Measurements from ENCODE around the gene ARFRP1.

ARFRP1 gene, protein sequence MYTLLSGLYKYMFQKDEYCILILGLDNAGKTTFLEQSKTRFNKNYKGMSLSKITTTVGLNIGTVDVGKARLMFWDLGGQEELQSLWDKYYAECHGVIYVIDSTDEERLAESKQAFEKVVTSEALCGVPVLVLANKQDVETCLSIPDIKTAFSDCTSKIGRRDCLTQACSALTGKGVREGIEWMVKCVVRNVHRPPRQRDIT

DNA sequence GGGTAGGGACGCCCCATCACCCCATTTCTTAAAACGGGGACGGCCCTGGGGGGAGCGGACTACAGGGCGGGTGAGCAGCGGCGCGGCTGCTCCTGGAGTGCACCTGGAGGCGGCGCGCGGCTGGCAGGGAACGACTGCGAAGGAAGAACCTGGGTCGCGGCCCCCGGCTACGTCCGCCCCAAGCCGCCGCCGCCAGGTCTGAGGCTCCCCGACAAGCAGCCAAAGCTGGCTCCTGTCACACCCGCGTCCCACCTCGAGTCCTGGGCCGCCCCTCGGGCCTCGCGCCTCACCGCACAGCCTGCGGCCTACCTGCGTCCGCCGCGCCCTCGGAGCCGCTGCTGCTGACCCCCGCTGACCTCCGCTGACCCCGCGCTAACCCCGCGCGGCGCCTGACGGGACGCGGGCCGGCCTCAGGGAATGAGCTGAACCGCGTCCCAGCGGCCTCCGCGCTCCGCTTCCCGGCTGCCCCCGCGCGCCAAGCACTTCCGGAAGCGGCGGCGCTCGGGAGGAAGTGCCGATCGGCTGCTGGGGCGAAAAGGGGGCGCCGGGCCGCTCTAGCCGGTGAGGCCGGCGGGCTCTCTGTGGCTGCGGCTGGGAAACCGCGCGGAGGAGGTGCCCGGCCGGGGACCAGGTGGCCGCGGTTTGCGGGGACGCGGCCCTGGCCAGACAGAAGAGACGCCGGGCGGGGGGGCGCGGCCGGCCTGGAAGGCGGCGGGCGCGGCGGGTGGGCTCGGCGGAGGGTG, at the start of gene ARFRP1, which contains the start of gene ZGPAT:
ARFRP1 (minus strand) TSS at position 419 of the 743 bp plus-strand sequence. CDS start 885 bp downstream, outside the sequence.
ZGPAT (plus strand) TSS at position 482 of the 743 bp plus-strand sequence. CDS start 542 bp downstream, outside the sequence.
- Histone ChIP-seq H3K4me3 (ENCODE audit: severe bottlenecking) (peak within 1 kb of the TSS; percentile 72), H3K36me3 (ENCODE audit: low read depth) (peaks cover 69% of the 10 kb centered on the region)
- ATAC-seq (ENCODE audit: low read depth): peak; percentile 79

GRCh38 chr20:63756648-63756991, 48.8 kb upstream of the ARFRP1 start:
- Histone ChIP-seq H3K4me1 (ENCODE audit: insufficient read depth, poor library complexity, severe bottlenecking) (no peaks in the 10 kb centered on the region), H3K4me3 (ENCODE audit: severe bottlenecking) (no peak overlapping the region), H3K27me3 (ENCODE audit: insufficient read depth, poor library complexity, severe bottlenecking) (peaks cover 5% of the 10 kb centered on the region), H3K9me3 (ENCODE audit: severe bottlenecking) (no peaks in the 10 kb centered on the region), H3K36me3 (ENCODE audit: low read depth) (no peaks in the 10 kb centered on the region), H3K27ac (ENCODE audit: poor library complexity, severe bottlenecking) (no peak overlapping the region)
- ATAC-seq (ENCODE audit: low read depth): no peak
- DNase-seq (ENCODE audit: low spot score): peak; percentile 57
- no peak for TF ChIP-seq CTCF (IDR thresholded peaks at IDR 0.05; ENCODE audit: poor library complexity, severe bottlenecking)

More for the DNA sequence above, at the start of gene ARFRP1, which contains the start of gene ZGPAT:
- Histone ChIP-seq H3K4me1 (ENCODE audit: insufficient read depth, poor library complexity, severe bottlenecking) (peaks cover 11% of the 10 kb centered on the region), H3K27me3 (ENCODE audit: insufficient read depth, poor library complexity, severe bottlenecking) (no peaks in the 10 kb centered on the region), H3K27ac (ENCODE audit: poor library complexity, severe bottlenecking) (peak within 1 kb of the TSS; percentile 73), H3K9me3 (ENCODE audit: severe bottlenecking) (no peaks in the 10 kb centered on the region)
- peak; percentile 97 for DNase-seq (ENCODE audit: low spot score)
- no peak for TF ChIP-seq CTCF (IDR thresholded peaks at IDR 0.05; ENCODE audit: poor library complexity, severe bottlenecking)

DNA sequence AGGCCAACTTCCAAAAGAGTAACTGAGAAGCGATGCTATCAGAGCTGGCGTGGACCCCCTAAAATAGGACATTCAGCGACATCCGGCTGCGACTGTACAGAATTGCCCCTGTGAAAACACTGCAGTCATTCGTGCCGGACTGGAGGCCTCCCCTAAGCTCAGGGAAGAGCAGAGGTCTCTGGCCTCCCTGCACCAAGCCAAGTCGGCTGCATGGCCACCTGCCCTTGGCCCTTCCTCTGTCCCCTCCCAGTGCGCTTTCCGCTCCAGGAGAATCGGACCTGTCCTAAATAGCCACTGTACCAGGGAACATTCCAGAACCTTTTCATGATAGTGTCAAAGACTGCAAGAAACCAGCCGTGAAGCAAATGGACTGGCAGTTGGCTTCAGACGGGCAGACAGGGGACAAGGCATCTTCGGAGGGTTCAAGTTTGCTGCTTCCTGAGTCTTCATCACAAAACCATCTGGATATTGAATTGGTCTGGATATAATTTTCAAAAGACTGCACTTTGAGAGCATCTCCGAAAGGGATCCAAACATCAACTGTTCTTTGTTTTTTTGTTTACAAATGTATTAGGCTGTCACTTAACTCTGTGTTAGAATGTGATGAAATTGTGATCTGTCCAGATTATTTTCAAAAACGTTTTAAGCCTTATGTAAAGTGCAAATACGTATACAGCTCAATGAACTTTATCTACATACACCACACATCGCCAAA, 48.3 kb upstream of the ARFRP1 start:
- no peak overlapping the region for H3K4me3 ChIP-seq (ENCODE audit: severe bottlenecking)
- H3K9me3 ChIP-seq (ENCODE audit: severe bottlenecking): no peaks in the 10 kb centered on the region
- no peak overlapping the region for H3K27ac ChIP-seq (ENCODE audit: poor library complexity, severe bottlenecking)
- no peak for TF ChIP-seq CTCF (IDR thresholded peaks at IDR 0.05; ENCODE audit: poor library complexity, severe bottlenecking)
- no peak for ATAC-seq (ENCODE audit: low read depth)
- no peaks in the 10 kb centered on the region for H3K36me3 ChIP-seq (ENCODE audit: low read depth)
- no peaks in the 10 kb centered on the region for H3K4me1 ChIP-seq (ENCODE audit: insufficient read depth, poor library complexity, severe bottlenecking)
- peak; percentile 69 for DNase-seq (ENCODE audit: low spot score)
- H3K27me3 ChIP-seq (ENCODE audit: insufficient read depth, poor library complexity, severe bottlenecking): peaks cover 5% of the 10 kb centered on the region

- ATAC-seq (ENCODE audit: low read depth): no peak
- DNase-seq (ENCODE audit: low spot score): peak; percentile 85
- H3K4me1 ChIP-seq (ENCODE audit: insufficient read depth, poor library complexity, severe bottlenecking): no peaks in the 10 kb centered on the region
- no peak overlapping the region for H3K27ac ChIP-seq (ENCODE audit: poor library complexity, severe bottlenecking)
- no peak overlapping the region for H3K4me3 ChIP-seq (ENCODE audit: severe bottlenecking)
- no peaks in the 10 kb centered on the region for H3K9me3 ChIP-seq (ENCODE audit: severe bottlenecking)
- no peaks in the 10 kb centered on the region for H3K36me3 ChIP-seq (ENCODE audit: low read depth)
- no peak for TF ChIP-seq CTCF (IDR thresholded peaks at IDR 0.05; ENCODE audit: poor library complexity, severe bottlenecking)
- peaks cover 5% of the 10 kb centered on the region for H3K27me3 ChIP-seq (ENCODE audit: insufficient read depth, poor library complexity, severe bottlenecking)
These were observed 46.2 kb upstream of the ARFRP1 start for GRCh38 chr20:63754008-63754407.
